OCI-LY1 (cell line): Measurements from ENCODE around the gene HDAC10.
"Not testable (repeated sequence)": the region's sequence is repeated elsewhere in the genome, so short reads cannot be mapped to it uniquely, and the experiment has no call there.

ENCODE experiments used
- EZH2 ChIP-seq: fragments of 200-600 bp; sonication (generic), shearing (Covaris generic); IDR thresholded peaks from 2 replicates; pipeline ENCODE4 v1.8.0; 2017; ENCODE audit warnings: borderline replicate concordance, mixed run types, mild to moderate bottlenecking, antibody characterized with exemption, low read length, moderate library complexity, mixed read lengths
- TF ChIP-seq, protein P1 (sequence below): fragments of 200-600 bp; sonication (generic), shearing (Covaris generic); IDR thresholded peaks from 2 replicates; pipeline ENCODE4 v1.5.1; 2017; ENCODE audit warnings: mild to moderate bottlenecking, antibody characterized with exemption, low read length, moderate library complexity, mixed read lengths

DNA sequence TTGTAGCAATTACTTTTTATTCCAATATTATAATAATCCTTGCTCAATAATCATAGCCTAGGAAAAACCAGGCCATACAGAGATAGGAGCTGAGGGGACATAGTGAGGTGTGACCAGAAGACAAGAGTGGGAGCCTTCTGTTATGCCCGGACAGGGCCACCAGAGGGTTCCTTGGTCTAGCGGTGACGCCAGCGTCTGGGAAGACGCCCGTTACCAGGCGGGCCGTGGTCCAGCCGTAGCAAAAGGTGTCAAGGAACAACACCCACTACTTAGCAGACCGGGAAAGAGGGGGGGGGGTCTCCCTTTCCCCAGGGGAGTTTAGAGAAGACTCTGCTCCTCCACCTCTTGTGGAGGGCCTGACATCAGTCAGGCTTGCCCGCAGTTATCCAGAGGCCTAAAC, 22.3 kb upstream of the HDAC10 start:
- TF ChIP-seq, protein P1, sequence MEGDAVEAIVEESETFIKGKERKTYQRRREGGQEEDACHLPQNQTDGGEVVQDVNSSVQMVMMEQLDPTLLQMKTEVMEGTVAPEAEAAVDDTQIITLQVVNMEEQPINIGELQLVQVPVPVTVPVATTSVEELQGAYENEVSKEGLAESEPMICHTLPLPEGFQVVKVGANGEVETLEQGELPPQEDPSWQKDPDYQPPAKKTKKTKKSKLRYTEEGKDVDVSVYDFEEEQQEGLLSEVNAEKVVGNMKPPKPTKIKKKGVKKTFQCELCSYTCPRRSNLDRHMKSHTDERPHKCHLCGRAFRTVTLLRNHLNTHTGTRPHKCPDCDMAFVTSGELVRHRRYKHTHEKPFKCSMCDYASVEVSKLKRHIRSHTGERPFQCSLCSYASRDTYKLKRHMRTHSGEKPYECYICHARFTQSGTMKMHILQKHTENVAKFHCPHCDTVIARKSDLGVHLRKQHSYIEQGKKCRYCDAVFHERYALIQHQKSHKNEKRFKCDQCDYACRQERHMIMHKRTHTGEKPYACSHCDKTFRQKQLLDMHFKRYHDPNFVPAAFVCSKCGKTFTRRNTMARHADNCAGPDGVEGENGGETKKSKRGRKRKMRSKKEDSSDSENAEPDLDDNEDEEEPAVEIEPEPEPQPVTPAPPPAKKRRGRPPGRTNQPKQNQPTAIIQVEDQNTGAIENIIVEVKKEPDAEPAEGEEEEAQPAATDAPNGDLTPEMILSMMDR, result not testable (repeated sequence)
- TF ChIP-seq EZH2, result not testable (repeated sequence)
